ENCODE data around the gene MCM3AP.

Gene MCM3AP

DNA sequence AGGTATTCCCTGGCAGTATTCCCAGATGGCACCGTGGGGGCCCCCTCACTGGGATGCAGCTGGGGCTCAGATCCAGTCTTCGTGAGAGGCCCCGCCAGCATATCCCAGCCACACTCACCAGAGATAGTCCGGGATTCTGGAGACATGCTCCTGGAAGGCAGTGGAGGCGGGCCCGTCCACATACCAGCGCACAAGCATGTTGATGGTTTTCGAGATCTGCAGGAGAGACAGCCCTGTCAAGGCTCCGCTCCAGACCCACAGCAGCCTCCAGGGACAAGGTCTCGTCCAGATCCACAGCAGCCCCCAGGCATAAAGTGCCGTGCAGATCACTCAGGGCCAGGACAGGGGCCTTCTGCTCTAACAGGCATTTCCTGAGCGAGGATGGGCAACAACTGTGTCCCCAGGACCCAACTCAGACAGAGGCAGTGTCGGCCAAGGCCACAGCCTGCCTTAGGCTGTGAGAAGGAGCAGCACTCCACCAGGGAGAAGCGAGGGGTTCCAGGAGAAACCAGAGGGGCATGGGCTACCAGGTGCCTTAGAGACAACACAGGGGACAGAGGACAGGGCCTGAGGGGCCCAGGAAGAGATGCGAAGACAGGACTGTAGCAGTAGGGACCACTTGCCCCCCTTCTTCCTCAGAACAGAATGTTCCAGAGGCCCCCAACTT lies 71.7 kb downstream of the MCM3AP start:
- Histone ChIP-seq H3K4me1 (ENCODE audit: insufficient read depth, low read length) (no peaks in the 10 kb centered on the region), H3K36me3 (ENCODE audit: insufficient read depth, low read length) (peaks cover 61% of the 10 kb centered on the region), H3K9me3 (ENCODE audit: insufficient read depth, low read depth, low read length) (no peaks in the 10 kb centered on the region), H3K9ac (ENCODE audit: low read depth, low read length) (no peak overlapping the region), H3K4me3 (ENCODE audit: low read length) (no peak overlapping the region), H3K27me3 (ENCODE audit: insufficient read depth, low read length) (no peaks in the 10 kb centered on the region), H3K27ac (ENCODE audit: low read depth, low read length) (no peak overlapping the region)
- 94% methylated on average over 15 of the region's 15 CpGs for WGBS

DNA sequence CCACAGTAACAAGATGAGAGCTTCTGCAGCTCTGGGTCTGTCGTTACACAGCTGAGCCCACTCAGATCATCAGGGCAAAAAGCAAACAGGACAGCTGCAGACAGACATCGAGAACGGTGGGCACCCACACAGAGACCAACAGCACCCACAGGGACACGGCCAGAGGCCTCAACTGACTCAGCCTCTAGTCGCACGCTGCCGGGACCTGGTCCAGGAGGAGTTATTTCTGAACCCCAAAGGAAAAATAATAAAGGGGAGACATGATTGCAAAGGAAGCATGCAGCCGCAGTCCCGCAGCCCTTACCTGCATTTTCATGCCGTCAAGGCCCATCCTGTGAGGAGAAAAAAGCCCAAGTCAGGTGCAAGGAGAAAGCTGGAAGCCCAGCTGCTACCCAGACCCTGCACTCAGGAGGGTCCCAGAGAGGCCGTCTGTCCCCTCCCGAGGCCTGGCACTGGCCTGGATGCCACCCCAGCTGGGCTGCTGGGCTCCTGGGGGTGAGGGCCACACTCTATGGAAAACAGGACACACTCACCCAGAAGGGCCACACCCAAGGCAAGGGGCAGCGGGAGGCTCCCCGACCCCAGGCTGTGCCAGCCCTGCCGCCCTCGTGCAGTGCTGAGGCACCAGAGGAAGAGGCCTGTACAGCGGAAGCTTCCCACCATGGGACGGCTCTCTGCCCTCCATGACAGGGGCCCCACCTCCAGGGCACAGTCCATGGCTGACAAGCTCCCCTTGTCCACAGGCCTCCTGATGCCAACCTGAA lies 72.5 kb downstream of the MCM3AP start:
- Histone ChIP-seq H3K9ac (ENCODE audit: low read depth, low read length) (no peak overlapping the region), H3K27me3 (ENCODE audit: insufficient read depth, low read length) (no peaks in the 10 kb centered on the region), H3K36me3 (ENCODE audit: insufficient read depth, low read length) (peaks cover 65% of the 10 kb centered on the region), H3K4me1 (ENCODE audit: insufficient read depth, low read length) (no peaks in the 10 kb centered on the region), H3K4me3 (ENCODE audit: low read length) (no peak overlapping the region), H3K27ac (ENCODE audit: low read depth, low read length) (no peak overlapping the region), H3K9me3 (ENCODE audit: insufficient read depth, low read depth, low read length) (no peaks in the 10 kb centered on the region)
- WGBS: 94% methylated on average over 18 of the region's 18 CpGs

GRCh38 chr21:46211786-46212720 lies 73.4 kb downstream of the MCM3AP start:
- 96% methylated on average over 23 of the region's 23 CpGs for WGBS
- Histone ChIP-seq H3K9me3 (ENCODE audit: insufficient read depth, low read depth, low read length) (no peaks in the 10 kb centered on the region), H3K36me3 (ENCODE audit: insufficient read depth, low read length) (peaks cover 70% of the 10 kb centered on the region), H3K9ac (ENCODE audit: low read depth, low read length) (no peak overlapping the region), H3K27ac (ENCODE audit: low read depth, low read length) (no peak overlapping the region), H3K4me3 (ENCODE audit: low read length) (no peak overlapping the region), H3K27me3 (ENCODE audit: insufficient read depth, low read length) (no peaks in the 10 kb centered on the region), H3K4me1 (ENCODE audit: insufficient read depth, low read length) (no peaks in the 10 kb centered on the region)

DNA sequence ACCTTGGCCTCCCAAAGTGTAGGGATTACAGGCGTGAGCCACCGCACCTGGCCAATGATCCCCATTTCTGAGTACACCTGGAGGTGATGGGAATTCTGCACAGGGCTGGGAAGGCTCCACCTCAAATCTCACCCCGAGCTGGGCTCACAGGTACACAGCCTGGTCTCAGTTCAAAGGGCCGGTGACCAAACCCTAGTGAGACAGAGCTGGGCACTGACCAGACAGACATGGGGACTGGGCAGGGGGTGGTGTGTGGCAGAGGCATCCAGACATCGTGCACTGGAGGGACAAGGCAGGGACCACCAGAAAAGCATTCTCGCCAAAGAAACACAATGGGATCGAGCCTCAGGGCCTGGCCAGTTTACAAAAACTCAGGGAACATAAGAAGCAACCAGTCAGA lies 74.0 kb downstream of the MCM3AP start:
- Histone ChIP-seq H3K27me3 (ENCODE audit: insufficient read depth, low read length) (no peaks in the 10 kb centered on the region), H3K36me3 (ENCODE audit: insufficient read depth, low read length) (peaks cover 74% of the 10 kb centered on the region)

DNA sequence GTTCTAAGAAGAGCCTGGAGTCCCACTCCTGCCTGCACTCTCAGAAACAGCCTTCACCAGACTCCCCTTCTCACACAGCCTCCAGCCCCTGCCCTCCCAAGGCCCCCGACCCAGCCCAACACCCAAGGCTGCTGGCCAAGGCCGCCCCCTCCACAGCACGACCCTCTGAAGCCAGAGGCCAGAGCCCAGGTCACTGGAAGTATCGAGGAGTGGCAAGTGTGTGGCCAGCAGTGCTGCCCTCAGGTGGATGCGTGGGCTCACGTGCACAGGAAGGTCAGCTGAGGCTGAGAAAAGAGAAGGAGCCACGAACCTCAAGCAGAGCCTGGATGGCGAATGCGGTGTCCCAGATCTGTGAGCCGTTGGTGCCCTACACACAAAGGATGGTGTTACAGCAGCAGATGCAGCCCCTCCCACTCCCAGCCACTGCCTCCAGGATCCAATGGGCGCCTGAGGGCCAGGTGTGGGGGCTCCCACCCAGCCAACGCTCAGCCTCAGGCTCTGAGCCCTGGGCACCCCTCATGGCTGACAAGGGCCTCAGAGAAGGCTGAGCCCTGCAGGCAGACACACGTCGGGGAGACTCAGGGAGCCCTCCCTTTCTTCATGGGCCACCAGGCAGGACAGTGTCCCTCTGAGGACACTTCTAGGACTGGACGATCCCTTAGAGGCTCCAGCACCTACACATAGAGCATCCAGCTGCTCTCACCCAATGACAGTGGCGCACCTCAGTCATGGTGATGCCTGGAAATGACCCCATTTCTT lies 74.9 kb downstream of the MCM3AP start:
- Histone ChIP-seq H3K27ac (ENCODE audit: low read depth, low read length) (no peak overlapping the region), H3K4me3 (ENCODE audit: low read length) (no peak overlapping the region), H3K4me1 (ENCODE audit: insufficient read depth, low read length) (no peaks in the 10 kb centered on the region), H3K9ac (ENCODE audit: low read depth, low read length) (no peak overlapping the region), H3K27me3 (ENCODE audit: insufficient read depth, low read length) (no peaks in the 10 kb centered on the region), H3K36me3 (ENCODE audit: insufficient read depth, low read length) (peaks cover 74% of the 10 kb centered on the region), H3K9me3 (ENCODE audit: insufficient read depth, low read depth, low read length) (no peaks in the 10 kb centered on the region)
- WGBS: 91% methylated on average over 16 of the region's 16 CpGs

More for the DNA sequence above, 74.0 kb downstream of the MCM3AP start:
- H3K27ac ChIP-seq (ENCODE audit: low read depth, low read length): no peak overlapping the region
- no peak overlapping the region for H3K4me3 ChIP-seq (ENCODE audit: low read length)
- H3K9ac ChIP-seq (ENCODE audit: low read depth, low read length): no peak overlapping the region
- H3K4me1 ChIP-seq (ENCODE audit: insufficient read depth, low read length): no peaks in the 10 kb centered on the region
- H3K9me3 ChIP-seq (ENCODE audit: insufficient read depth, low read depth, low read length): no peaks in the 10 kb centered on the region
- 94% methylated on average over 7 of the region's 7 CpGs for WGBS

DNA sequence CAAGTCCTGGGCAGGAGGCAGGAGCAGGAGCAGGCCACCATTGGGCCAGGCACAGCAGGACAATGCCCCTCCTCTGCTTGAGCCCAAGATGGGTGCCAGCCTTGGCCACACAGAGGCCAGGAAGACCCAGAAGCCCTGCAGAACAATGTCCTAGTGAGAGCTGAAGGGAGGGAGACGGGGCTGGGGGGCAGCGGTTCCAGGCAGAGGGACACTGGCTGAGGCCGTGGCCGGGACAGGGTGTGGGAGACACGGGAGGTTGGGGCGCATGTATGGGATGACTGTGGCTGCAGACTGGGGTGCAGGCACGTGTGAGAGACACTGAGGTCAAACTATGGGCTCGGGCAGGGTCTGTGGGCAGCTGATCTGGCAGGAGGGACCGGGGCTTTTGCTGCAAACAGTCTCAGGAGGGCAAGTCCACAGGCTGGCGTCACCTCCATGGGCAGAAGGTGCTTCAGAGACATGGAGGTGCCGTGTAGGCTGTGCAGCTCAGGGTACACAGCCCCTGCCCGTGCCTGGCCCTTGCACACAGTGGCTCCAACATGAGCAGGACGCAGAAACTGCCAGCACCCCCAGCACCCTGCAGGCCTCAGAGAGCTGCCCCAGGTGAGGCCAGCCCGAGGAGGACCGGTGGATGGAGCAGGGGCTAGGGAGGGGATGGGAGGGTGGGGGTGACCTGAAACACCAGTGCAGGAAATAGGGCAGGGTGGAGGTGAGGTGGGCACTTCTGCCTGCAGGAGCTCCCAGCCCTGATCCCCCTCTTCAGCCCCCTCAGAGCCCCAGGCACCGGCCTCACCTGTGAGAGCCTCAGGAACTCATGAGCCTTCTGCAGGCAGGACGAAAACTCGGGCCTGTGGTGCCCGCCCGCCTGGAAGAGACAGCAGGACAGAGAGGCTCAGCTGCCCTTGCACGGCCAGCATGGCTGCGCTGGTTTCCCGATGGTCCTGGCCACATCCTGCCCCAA lies 76.4 kb downstream of the MCM3AP start:
- Histone ChIP-seq H3K36me3 (ENCODE audit: insufficient read depth, low read length) (peaks cover 84% of the 10 kb centered on the region), H3K4me3 (ENCODE audit: low read length) (no peak overlapping the region), H3K4me1 (ENCODE audit: insufficient read depth, low read length) (no peaks in the 10 kb centered on the region), H3K9me3 (ENCODE audit: insufficient read depth, low read depth, low read length) (no peaks in the 10 kb centered on the region), H3K27me3 (ENCODE audit: insufficient read depth, low read length) (no peaks in the 10 kb centered on the region), H3K9ac (ENCODE audit: low read depth, low read length) (no peak overlapping the region), H3K27ac (ENCODE audit: low read depth, low read length) (no peak overlapping the region)
- WGBS: 93% methylated on average over 23 of the region's 23 CpGs

DNA sequence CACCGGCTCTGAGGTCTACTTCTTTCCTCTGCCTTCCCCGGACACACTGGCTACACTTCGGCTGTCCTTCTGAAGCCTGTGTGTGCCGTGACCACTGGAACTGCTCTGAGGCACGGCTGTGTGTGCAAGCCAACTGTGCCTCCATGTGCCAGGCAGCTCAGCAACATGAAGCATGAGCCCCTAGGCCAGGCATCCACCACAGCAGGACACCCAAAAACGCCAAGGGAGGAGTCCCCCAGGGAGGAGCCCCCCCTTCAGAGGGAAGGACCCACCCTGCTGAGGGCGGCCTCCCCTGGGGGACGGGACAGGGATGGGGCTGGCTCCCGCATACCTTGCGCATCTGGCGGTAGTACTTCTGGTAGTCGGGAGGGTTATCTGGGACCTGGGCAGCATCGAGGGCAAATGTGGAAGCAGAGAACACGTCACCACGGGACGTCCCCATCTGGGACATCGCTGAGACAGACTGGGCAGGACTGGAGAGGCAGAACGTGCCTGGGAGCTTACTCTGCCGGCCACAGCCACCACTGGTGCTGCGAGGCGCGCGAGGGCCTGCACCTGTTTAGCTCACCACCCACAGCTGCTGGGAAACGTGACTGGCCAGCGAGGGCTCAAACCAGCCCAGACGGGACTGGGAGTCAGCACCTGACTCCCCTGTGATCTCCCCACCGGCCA lies 77.4 kb downstream of the MCM3AP start:
- no peak overlapping the region for H3K4me3 ChIP-seq (ENCODE audit: low read length)
- no peaks in the 10 kb centered on the region for H3K4me1 ChIP-seq (ENCODE audit: insufficient read depth, low read length)
- H3K9ac ChIP-seq (ENCODE audit: low read depth, low read length): no peak overlapping the region
- no peak overlapping the region for H3K27ac ChIP-seq (ENCODE audit: low read depth, low read length)
- H3K36me3 ChIP-seq (ENCODE audit: insufficient read depth, low read length): peaks cover 87% of the 10 kb centered on the region
- H3K27me3 ChIP-seq (ENCODE audit: insufficient read depth, low read length): no peaks in the 10 kb centered on the region
- H3K9me3 ChIP-seq (ENCODE audit: insufficient read depth, low read depth, low read length): no peaks in the 10 kb centered on the region
- 95% methylated on average over 27 of the region's 27 CpGs for WGBS

GRCh38 chr21:46207006-46207919 lies 78.1 kb downstream of the MCM3AP start:
- WGBS: 94% methylated on average over 21 of the region's 21 CpGs
- H3K4me3 ChIP-seq (ENCODE audit: low read length): no peak overlapping the region
- no peaks in the 10 kb centered on the region for H3K9me3 ChIP-seq (ENCODE audit: insufficient read depth, low read depth, low read length)
- H3K9ac ChIP-seq (ENCODE audit: low read depth, low read length): no peak overlapping the region
- H3K4me1 ChIP-seq (ENCODE audit: insufficient read depth, low read length): no peaks in the 10 kb centered on the region
- H3K27ac ChIP-seq (ENCODE audit: low read depth, low read length): no peak overlapping the region
- H3K36me3 ChIP-seq (ENCODE audit: insufficient read depth, low read length): peaks cover 82% of the 10 kb centered on the region
- no peaks in the 10 kb centered on the region for H3K27me3 ChIP-seq (ENCODE audit: insufficient read depth, low read length)

Data from HUES64 (cell line).